ENCODE measurements around the gene NOP9.
A peak's percentile ranks its signal among the peaks of the same experiment; 100 is the strongest.

Gene NOP9

GRCh38 chr14:24268225-24268624, 31.4 kb upstream of the NOP9 start:
- Histone ChIP-seq H3K27ac (ENCODE audit: low read depth, low read length) (no peak overlapping the region), H3K27me3 (ENCODE audit: control insufficient read depth, insufficient read depth, low read length) (no peaks in the 10 kb centered on the region), H3K4me1 (ENCODE audit: control insufficient read depth, insufficient read depth, low read length) (no peaks in the 10 kb centered on the region), H3K9ac (ENCODE audit: low read length) (no peak overlapping the region), H3K36me3 (ENCODE audit: control insufficient read depth, insufficient read depth, low read length) (no peaks in the 10 kb centered on the region), H3K4me3 (ENCODE audit: low read length) (no peak overlapping the region)

DNA sequence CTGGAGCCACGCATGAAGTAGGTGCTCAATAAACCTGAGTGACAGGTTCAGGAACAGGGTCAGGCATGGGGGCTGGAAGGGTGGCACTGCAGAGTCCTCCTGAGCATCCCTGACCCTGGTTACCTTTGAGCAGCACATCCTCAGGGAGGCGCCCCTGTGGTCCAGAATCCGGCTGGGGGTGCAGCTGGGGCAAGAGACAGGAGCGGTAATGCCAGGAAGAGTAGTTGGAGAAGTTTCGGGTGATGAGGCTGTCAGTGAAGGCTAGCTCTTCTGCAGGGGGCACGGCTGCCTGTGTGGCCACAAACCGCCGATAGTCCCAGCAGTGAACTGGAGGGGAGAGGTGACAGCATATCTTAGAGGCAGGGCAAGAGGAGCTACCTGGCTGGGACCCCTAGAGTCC, 30.3 kb upstream of the NOP9 start:
- H3K4me1 ChIP-seq (ENCODE audit: control insufficient read depth, insufficient read depth, low read length): no peaks in the 10 kb centered on the region
- no peaks in the 10 kb centered on the region for H3K27me3 ChIP-seq (ENCODE audit: control insufficient read depth, insufficient read depth, low read length)
- H3K4me3 ChIP-seq (ENCODE audit: low read length): no peak overlapping the region
- no peak overlapping the region for H3K9ac ChIP-seq (ENCODE audit: low read length)
- no peak overlapping the region for H3K27ac ChIP-seq (ENCODE audit: low read depth, low read length)
- H3K36me3 ChIP-seq (ENCODE audit: control insufficient read depth, insufficient read depth, low read length): no peaks in the 10 kb centered on the region

DNA sequence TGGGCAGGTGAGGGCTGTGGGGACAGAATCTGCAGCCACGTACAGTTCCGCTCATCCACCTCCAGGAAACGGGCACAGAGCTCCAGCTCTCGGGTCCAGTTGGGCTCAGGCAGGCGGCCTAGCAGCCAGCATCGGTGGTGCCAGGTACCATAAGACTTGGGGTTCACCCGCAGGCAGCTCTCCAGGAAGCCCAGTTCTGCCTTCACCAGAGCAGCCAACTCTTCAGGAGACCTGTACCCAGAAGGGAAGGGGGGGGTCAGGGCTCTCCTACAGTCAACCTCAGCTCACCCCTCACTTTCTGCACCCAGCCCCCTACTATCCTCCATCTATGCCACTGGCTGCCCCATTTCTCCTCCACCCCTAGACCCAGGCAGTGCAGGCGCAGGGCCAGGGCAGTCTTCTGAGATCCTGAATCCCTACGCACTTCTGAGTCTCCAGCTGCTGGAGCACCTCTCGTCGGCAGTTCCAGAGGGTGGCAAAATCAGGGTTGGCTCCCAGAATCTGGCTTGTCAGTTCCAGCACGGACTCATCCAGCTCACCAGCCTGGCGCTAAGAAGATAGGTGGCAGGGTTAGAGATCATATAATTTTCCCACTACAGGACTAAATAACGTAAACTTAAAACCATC, 29.6 kb upstream of the NOP9 start:
- no peaks in the 10 kb centered on the region for H3K36me3 ChIP-seq (ENCODE audit: control insufficient read depth, insufficient read depth, low read length)
- H3K4me3 ChIP-seq (ENCODE audit: low read length): no peak overlapping the region
- no peak overlapping the region for H3K9ac ChIP-seq (ENCODE audit: low read length)
- H3K4me1 ChIP-seq (ENCODE audit: control insufficient read depth, insufficient read depth, low read length): no peaks in the 10 kb centered on the region
- H3K27me3 ChIP-seq (ENCODE audit: control insufficient read depth, insufficient read depth, low read length): no peaks in the 10 kb centered on the region
- H3K27ac ChIP-seq (ENCODE audit: low read depth, low read length): no peak overlapping the region

DNA sequence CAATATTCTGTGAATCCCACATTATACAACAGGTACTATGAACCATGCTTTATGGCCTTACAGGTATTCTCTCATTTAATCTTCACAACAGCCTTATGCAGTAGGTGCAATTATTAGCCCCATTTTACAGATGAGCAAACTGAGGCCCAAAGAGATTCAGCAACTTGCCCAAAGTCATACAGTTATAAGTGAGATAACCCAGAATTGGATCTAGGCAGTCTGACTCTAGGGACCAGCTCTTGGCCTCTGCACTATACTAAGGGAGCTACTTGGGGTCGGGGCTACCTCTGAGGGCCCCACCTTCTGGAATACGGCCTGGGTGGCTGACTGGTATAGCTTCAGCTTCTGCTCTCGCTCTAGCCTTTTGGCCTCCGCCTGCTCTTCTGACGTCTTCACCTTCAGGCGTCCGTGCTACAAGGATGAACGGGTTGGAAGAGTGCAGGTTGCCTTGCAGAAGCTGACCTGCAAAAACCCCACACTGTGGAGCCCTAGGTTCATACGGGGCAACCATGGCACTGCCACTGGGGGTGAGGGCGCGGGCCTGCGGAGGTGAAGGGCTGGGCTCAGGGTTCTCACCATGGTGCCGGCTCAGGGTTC, 29.0 kb upstream of the NOP9 start:
- Histone ChIP-seq H3K27ac (ENCODE audit: low read depth, low read length) (peak overlapping the region; percentile 91), H3K27me3 (ENCODE audit: control insufficient read depth, insufficient read depth, low read length) (no peaks in the 10 kb centered on the region), H3K36me3 (ENCODE audit: control insufficient read depth, insufficient read depth, low read length) (no peaks in the 10 kb centered on the region), H3K9ac (ENCODE audit: low read length) (peak overlapping the region; percentile 60), H3K4me1 (ENCODE audit: control insufficient read depth, insufficient read depth, low read length) (no peaks in the 10 kb centered on the region), H3K4me3 (ENCODE audit: low read length) (peak overlapping the region; percentile 73)

- H3K36me3 ChIP-seq (ENCODE audit: control insufficient read depth, insufficient read depth, low read length): no peaks in the 10 kb centered on the region
- H3K4me1 ChIP-seq (ENCODE audit: control insufficient read depth, insufficient read depth, low read length): no peaks in the 10 kb centered on the region
- no peaks in the 10 kb centered on the region for H3K27me3 ChIP-seq (ENCODE audit: control insufficient read depth, insufficient read depth, low read length)
- peak within 1 kb of the TSS; percentile 91 for H3K27ac ChIP-seq (ENCODE audit: low read depth, low read length)
- H3K9ac ChIP-seq (ENCODE audit: low read length): peak within 1 kb of the TSS; percentile 60
- peak within 1 kb of the TSS; percentile 73 for H3K4me3 ChIP-seq (ENCODE audit: low read length)
Measured at GRCh38 chr14:24271134-24271833, 28.4 kb upstream of the NOP9 start, which contains the start of gene RABGGTA. Gene RABGGTA (minus strand): TSS chr14:24271597. CDS start chr14:24271115, 482 bp downstream.

GRCh38 chr14:24271834-24272263, 27.8 kb upstream of the NOP9 start:
- peak overlapping the region; percentile 91 for H3K27ac ChIP-seq (ENCODE audit: low read depth, low read length)
- no peaks in the 10 kb centered on the region for H3K27me3 ChIP-seq (ENCODE audit: control insufficient read depth, insufficient read depth, low read length)
- H3K4me1 ChIP-seq (ENCODE audit: control insufficient read depth, insufficient read depth, low read length): no peaks in the 10 kb centered on the region
- peak overlapping the region; percentile 73 for H3K4me3 ChIP-seq (ENCODE audit: low read length)
- H3K9ac ChIP-seq (ENCODE audit: low read length): no peak overlapping the region
- H3K36me3 ChIP-seq (ENCODE audit: control insufficient read depth, insufficient read depth, low read length): no peaks in the 10 kb centered on the region

DNA sequence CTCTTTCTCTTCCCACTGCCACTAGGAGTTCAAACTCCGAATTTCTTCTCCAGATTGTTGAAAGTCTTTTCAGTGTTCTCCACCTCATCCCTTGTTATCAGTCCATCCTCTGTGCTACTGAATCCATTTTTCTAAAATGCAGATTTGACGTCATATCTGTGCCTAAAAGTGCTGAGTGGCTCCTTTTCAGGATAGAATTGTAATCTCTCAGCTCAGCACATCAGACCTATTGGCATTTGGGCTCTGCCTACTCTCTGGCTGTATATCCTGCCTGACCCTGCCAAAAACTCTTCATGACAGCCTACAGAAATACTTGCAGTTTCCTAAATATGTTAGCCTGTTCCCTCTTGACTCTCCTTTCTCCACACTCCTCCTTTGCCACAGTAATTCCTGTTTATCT, 27.2 kb upstream of the NOP9 start:
- H3K4me1 ChIP-seq (ENCODE audit: control insufficient read depth, insufficient read depth, low read length): no peaks in the 10 kb centered on the region
- no peak overlapping the region for H3K27ac ChIP-seq (ENCODE audit: low read depth, low read length)
- H3K4me3 ChIP-seq (ENCODE audit: low read length): no peak overlapping the region
- H3K9ac ChIP-seq (ENCODE audit: low read length): no peak overlapping the region
- no peaks in the 10 kb centered on the region for H3K36me3 ChIP-seq (ENCODE audit: control insufficient read depth, insufficient read depth, low read length)
- no peaks in the 10 kb centered on the region for H3K27me3 ChIP-seq (ENCODE audit: control insufficient read depth, insufficient read depth, low read length)

DNA sequence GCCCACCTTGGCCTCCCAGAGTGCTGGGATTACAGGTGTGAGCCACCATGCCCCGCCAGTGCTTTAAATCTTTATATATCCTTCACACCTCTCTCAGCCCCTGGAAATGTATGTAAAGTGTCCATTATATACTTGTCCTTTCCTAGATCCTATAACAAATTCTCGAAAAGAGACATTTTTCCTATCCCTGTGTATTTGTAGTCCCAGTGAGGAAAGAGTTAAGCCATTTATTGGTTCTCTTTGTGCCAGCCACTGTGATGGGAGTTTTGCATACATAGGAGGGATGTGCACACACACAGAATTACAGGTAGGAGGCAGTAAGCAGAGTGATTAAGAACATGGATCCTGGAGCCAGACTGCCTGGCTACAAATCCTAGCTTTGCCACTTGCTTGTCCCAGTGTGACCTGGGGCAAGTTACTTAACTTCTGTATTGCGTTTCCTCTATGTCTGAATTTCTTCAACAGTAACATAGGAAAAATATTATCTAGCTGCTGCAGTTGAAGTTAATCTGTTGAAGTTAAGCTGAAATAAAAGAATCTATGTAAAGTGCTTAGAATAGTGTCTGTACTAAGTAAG, 26.1 kb upstream of the NOP9 start:
- no peaks in the 10 kb centered on the region for H3K36me3 ChIP-seq (ENCODE audit: control insufficient read depth, insufficient read depth, low read length)
- H3K4me1 ChIP-seq (ENCODE audit: control insufficient read depth, insufficient read depth, low read length): no peaks in the 10 kb centered on the region
- H3K27me3 ChIP-seq (ENCODE audit: control insufficient read depth, insufficient read depth, low read length): no peaks in the 10 kb centered on the region
- no peak overlapping the region for H3K4me3 ChIP-seq (ENCODE audit: low read length)
- no peak overlapping the region for H3K27ac ChIP-seq (ENCODE audit: low read depth, low read length)
- H3K9ac ChIP-seq (ENCODE audit: low read length): no peak overlapping the region

DNA sequence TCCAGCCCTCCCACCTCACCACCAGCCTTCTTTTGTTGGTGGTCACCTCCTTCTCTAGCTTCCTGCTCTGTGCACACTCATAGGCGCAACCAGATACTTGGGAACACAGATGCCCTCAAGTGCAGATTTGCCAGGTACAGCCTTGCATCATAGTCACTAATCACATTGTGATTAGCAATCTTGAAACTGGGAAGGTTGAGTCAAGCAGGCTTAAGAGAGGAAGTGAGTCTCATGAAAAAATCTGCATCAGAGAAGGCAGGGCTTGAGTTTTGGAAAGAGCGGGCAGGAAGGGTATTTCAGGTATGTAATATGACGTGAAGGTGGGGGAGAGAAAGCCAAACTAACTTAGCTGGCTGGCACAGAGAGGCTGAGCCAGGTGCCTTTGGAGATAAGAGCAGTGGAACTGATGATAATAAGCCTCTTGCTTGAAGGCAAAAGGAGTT, 25.5 kb upstream of the NOP9 start:
- Histone ChIP-seq H3K36me3 (ENCODE audit: control insufficient read depth, insufficient read depth, low read length) (no peaks in the 10 kb centered on the region), H3K9ac (ENCODE audit: low read length) (no peak overlapping the region), H3K27ac (ENCODE audit: low read depth, low read length) (no peak overlapping the region), H3K4me3 (ENCODE audit: low read length) (no peak overlapping the region), H3K27me3 (ENCODE audit: control insufficient read depth, insufficient read depth, low read length) (no peaks in the 10 kb centered on the region), H3K4me1 (ENCODE audit: control insufficient read depth, insufficient read depth, low read length) (no peaks in the 10 kb centered on the region)

GRCh38 chr14:24277071-24277470, 22.6 kb upstream of the NOP9 start:
- H3K27ac ChIP-seq (ENCODE audit: low read depth, low read length): no peak overlapping the region
- H3K4me1 ChIP-seq (ENCODE audit: control insufficient read depth, insufficient read depth, low read length): no peaks in the 10 kb centered on the region
- no peaks in the 10 kb centered on the region for H3K27me3 ChIP-seq (ENCODE audit: control insufficient read depth, insufficient read depth, low read length)

GRCh38 chr14:24277606-24278321, 21.9 kb upstream of the NOP9 start:
- no peak overlapping the region for H3K27ac ChIP-seq (ENCODE audit: low read depth, low read length)
- H3K4me1 ChIP-seq (ENCODE audit: control insufficient read depth, insufficient read depth, low read length): no peaks in the 10 kb centered on the region
- H3K27me3 ChIP-seq (ENCODE audit: control insufficient read depth, insufficient read depth, low read length): no peaks in the 10 kb centered on the region
- H3K36me3 ChIP-seq (ENCODE audit: control insufficient read depth, insufficient read depth, low read length): no peaks in the 10 kb centered on the region
- no peak overlapping the region for H3K4me3 ChIP-seq (ENCODE audit: low read length)
- no peak overlapping the region for H3K9ac ChIP-seq (ENCODE audit: low read length)

More at GRCh38 chr14:24277071-24277470, 22.6 kb upstream of the NOP9 start:
- Histone ChIP-seq H3K36me3 (ENCODE audit: control insufficient read depth, insufficient read depth, low read length) (no peaks in the 10 kb centered on the region), H3K9ac (ENCODE audit: low read length) (no peak overlapping the region), H3K4me3 (ENCODE audit: low read length) (no peak overlapping the region)

GRCh38 chr14:24278424-24278823, 21.2 kb upstream of the NOP9 start:
- H3K27ac ChIP-seq (ENCODE audit: low read depth, low read length): no peak overlapping the region

More at GRCh38 chr14:24278424-24278823, 21.2 kb upstream of the NOP9 start:
- Histone ChIP-seq H3K27me3 (ENCODE audit: control insufficient read depth, insufficient read depth, low read length) (no peaks in the 10 kb centered on the region), H3K4me3 (ENCODE audit: low read length) (no peak overlapping the region), H3K36me3 (ENCODE audit: control insufficient read depth, insufficient read depth, low read length) (no peaks in the 10 kb centered on the region), H3K4me1 (ENCODE audit: control insufficient read depth, insufficient read depth, low read length) (no peaks in the 10 kb centered on the region), H3K9ac (ENCODE audit: low read length) (no peak overlapping the region)
